Epidermal melanocyte (primary cell): Measurements from ENCODE around the gene PODXL.
"Not testable (repeated sequence)": the region's sequence is repeated elsewhere in the genome, so short reads cannot be mapped to it uniquely, and the experiment has no call there.

Experiments
- DNase-seq: peaks from one replicate; pipeline ENCODE4 v3.0.0; 2011; ENCODE audit warnings: low spot score; ENCODE audit not compliant: insufficient read length

The PODXL gene

DNA sequence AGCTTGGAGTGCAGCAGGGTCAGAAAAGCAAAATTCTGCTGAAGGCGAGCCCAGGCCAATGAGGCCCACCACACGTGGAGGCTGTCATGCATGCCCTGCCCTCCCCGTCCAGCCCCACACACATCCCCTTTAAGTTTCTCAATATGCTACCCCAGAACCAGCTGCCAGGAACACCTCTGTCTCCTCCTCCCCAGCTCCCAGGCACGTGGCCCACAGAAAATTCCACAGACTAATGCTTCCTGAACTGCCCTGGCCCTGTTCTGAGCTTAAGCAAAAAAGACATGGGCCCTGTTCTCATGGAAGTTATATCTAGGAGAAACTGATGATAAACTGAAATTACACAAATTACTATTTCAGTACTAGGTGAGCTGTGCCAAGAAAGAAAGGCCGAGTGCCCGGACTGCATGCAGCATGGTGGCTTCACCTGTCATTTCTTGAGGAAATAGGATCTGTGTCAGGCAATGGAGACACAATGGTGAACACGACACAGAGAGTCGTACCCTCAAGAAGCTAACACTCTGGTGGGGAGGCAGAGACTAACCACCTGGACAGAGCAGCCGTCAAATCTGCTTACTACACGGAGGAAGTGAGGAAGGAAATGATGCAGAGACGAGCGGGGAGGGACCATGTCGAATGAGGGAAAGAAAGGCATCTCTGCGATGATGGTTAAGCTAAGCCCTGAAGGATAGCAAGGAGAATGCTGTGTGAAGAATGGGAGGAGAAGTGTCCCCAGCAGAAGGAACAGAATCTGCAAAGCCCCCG lies 44.5 kb downstream of the PODXL start:
- DNase-seq = no peak

DNA sequence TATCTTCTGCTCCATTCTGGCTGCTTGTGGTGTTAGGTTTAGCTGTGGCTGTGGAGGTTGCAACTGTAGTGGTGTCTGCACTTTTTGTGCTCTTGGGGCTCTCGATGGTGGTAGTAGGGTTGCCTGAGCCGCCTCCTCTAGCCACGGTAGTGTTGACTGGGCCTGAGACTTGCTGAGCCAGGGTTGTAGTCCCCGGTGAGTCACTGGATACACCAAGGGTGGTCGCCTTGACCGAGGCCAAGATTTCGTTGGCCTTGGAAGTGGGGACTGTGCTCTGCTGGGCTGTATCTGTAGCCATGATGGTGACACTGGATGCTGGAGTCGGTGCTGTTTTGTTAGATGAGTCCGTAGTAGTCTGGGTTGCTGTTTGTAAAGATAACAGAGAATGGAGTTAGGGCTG lies 45.4 kb downstream of the PODXL start:
- no peak for DNase-seq

DNA sequence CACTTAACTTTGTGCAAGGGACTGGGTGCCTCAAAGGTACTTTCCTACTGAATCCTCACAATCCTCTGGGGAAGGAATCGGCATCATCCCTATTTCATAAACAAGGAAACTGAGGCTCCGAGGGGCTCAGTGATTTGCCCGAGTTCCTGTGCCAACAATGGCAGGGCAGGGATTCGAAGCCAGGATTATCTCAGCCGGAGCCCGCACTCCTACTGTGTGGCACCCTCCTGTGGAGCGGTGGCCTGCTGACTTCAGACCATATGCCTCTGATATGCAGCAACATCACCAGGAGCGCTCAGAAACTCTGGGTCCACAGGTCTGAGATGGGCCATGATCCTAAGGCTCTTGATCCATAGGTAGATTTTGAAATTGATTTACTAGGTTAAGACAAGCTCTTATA lies 46.6 kb downstream of the PODXL start:
- no peak for DNase-seq

DNA sequence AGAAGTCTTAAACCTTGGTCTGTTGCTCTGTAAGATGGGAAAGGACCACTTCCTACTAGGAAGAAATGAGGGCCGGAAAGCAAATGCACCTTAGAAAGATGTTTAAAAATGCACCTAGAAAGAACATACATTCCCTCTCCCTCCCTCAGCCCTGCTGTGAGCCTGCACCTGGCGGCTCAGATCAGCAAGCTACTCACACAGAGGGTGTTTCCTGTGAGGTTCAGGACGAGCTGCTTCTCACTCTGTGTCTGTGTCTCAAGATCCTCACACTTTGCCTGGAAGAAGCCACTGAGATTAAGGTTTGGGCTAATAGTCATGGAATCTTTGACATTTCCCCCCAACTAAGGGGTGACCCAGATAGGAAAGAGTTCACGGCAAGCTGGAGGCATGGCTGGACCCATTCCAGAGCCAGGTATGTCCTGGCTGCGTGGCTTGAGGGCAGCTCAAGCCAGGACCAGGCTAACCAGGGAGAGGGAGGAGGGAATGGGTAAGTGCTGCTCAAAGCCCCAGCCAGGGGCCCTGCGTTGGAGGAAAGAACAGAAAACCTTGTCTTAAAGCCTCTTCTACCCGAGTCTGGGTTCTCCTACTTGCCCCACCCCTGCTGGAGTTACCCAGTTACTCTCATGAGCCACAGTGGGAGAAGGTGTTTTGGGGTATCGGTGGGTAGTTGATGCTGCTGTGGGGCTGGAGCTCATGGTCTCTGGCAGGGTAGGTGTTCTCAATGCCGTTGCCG lies 47.5 kb downstream of the PODXL start:
- DNase-seq = no peak

DNA sequence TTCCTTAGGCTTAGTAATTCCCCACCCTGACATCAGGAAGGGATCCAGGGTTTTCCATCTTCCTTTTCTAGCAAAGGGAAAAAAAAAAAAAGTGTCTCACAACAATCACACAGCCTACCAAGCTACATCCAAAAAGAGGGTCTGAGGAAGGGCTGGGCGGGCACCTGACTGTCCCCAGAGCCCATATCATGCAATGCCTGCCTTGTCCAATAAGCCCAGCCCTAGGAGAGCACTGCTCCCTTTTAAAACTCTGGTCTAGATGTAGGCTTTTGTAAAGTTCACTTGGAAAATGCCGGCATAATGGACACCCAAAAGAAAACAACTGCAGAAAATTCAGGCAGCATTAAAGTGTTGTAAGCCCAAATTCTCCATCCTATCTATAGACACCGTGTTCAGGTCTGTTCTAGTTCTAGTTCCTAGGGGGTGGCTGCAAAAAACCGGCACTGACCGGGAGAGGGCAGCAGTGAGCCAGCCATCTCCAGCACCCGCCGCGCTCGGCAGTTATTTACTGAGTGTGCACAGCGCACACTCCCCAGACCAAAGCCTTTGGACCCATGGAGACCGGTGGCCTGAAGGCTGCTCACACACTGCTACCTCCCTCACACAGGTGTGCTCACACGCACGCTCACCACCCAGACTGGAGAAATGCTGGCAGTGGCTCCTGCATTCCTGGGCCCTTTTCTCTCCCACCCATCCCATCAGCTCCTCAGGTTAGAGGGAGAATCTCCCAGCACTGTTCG lies 48.7 kb downstream of the PODXL start:
- no peak for DNase-seq

- no peak for DNase-seq
Observed at GRCh38 chr7:131506597-131506996, 49.8 kb downstream of the PODXL start.

DNA sequence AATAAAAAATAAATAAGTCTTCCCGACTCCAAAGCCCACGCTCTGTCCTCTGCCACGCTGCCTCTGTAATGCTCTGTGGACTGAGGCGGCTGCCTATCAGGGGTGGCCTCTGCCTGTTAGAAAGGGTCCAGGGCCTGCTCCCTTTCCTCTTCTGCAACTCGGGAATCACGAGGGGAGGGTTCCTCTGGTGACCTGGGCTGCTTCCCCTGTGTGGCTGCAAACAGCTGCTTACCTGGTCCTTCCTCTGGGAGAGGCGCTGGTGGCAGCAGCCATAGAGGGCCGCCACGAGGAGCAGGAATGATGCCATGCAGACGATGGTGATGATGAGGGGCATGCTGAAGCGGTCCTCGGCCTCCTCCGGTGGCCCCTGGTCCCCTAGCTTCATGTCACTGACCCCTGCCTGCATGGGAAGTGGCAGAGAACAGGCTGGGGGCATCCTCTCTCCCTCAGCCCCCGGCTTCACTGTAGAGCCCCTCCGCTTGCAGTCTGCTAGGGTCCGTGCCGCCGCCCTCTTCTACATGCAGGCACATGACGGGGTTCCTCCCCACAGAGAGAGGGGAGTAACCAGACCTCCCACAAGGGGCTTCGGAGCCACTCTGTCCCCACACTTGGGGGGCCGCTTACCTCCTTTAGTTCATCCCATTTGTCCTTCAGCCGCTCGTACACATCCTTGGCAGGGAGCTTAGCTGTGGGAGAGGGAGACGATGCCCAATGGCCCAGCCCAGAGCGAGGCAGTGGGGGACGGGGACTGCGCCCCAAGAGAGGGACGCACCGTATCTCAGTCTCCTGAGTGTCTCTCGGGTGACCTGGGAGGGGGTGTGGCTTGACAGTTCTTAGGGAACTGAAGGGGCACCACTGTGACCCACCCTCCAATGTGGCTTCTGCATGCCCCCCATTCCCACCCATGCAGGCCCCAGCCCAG lies 50.5 kb downstream of the PODXL start:
- DNase-seq = no peak

DNA sequence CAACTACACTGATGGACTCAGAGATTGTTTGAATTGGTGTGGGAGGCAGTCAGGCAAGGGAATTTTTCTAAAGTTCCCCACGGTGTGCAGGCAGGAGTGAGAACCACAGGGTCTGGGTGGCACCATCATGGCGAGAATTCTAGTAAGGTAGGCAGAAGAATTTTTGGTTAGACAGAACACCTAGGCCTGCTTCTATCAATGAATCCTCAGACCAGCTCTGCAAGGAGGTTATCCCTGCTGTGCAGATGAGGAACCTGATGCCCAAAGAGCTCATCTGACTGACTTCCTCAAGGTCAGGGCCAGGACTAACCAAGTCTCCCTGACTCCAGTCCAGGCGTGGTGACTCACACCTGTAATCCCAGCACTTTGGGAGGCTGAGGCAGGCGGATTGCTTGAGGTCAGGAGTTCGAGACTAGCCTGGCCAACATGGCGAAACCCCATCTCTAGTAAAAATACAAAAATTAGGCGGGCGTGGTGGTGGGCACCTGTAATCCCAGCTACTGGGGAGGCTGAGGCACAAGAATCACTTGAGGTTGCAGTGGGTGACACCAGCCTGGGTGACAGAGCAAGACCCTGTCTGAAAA lies 51.3 kb downstream of the PODXL start:
- not testable (repeated sequence) for DNase-seq

DNA sequence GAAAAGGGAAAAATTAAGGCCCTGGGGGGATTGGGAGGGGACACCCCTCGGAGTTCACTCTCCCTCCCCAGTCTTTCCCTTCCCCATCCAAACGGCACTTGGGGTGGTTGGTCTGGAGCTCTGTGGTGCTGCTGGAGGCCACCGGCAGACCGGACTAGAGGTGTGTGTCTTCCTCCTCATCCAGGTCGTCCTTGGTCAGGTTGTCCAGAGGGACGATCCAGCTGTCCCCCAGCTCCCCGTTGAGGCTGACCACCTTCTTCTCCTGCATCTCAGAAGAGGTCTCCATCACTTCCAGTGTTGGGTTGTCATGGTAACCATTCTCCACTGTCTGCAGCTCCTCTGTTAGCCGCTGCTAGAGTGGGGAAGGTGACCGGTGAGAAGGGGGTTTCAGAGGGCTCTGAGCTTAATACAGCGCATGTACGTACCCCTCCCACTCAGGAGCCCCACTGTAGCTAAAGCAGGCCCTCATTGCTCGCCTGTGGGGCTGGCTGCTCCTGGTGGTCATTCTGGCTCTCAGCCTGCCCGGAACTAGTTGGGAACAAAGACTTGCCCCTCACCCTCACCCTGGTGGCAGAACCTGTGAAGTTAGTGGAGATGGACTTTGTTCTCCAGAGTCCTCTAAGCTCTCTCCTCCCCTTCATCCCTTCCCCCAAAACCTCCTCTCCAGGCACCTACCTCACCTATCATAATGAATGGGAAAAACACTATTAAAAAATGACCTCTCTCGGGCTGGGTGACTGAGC lies 52.1 kb downstream of the PODXL start:
- DNase-seq = no peak

GRCh38 chr7:131503639-131504038 lies 52.8 kb downstream of the PODXL start:
- DNase-seq = no peak

GRCh38 chr7:131502810-131503508 lies 53.5 kb downstream of the PODXL start:
- DNase-seq = no peak

- DNase-seq = no peak
Observed at GRCh38 chr7:131501930-131502685, 54.3 kb downstream of the PODXL start.

DNA sequence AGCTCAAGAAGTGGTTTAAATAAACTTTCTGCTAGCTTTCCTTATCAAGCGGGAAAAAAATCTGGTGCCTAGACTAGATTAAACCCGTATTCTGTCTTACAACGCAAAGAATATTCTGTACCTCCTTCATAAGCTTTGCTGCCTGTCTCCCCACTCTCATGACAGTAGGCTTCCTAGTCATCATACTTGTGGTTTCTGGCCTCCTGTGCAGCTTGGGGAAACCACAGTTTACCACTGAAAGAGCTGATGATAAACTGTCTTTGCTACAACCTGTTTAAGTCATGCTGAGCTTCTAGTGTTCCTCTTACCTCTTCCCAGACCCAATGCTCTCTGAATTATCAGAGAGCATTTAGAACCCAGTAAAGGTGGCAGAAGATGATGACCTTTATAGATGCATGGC lies 55.0 kb downstream of the PODXL start:
- DNase-seq = no peak

DNA sequence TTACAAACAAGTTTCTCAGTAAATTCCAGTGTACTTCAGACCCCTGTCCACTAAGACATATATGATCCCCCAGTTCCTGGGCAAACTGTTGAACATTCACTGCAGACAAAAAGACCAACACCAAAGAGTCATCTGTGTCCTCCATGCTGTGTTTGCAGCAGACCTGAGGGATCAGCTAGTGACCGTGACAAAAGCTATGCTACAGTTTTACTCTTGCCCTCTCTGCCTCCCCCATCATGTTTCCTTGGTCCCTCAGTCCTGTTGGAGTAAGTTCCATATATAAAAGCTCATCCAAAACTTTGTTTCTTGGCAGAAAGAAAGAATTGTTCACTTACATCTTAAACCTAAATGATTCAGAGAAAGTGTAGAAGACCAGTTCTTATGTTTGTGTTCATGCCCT lies 56.1 kb downstream of the PODXL start:
- no peak for DNase-seq

DNA sequence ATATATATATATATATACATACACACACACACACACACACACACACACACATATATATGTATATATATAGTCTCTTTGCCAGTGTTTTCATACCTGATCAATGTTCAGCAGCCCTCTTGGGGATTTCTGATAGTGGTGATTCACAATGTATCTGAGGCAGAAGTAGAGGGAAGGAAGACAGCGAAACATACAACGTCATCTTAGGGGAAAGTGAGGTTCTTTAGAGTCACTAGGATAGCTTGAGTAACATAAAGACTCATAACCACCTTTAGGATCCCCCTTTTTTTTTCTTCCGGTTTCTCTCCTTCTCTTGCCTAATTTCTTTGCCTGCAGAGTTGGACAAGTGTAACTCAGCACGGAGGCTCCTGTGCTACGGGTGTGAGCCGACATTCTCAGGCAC lies 56.6 kb downstream of the PODXL start:
- DNase-seq = no peak

DNA sequence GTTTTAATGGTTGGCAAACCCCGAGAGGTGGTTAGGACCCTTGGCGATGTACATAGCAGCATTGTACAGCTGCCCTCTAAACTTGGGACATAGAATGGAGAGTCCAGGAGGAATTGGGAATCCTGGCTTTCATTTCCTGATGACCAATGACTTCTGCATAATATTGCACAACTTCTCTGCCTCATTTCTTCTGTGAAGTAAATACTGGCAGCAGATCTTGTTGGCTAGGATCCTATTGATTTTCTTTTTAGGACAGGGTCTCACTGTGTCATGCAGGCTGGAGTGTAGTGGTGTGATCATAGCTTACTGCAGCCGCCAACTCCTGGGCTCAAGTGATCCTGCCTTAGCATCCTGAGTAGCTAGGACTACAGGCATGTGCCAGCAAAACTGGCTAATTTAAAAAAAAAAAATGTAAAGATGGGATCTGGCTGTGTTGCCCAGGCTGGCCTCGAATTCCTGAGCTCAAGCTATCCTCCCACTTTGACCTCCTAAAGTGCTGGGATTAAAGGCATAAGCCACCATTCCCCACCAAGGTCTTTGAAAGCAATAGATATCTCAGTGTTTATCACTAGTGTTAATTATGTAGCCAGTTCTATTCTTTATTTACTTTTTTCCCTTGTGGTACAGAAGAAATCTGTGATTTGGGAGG lies 58.1 kb downstream of the PODXL start:
- DNase-seq = no peak

- DNase-seq = no peak
Observed at GRCh38 chr7:131497454-131497853, 59.0 kb downstream of the PODXL start.
